PFSK-1 (cell line): Measurements from ENCODE around the gene PIGK.

Source experiments
- POLR2AphosphoS5 ChIP-seq: IDR thresholded peaks from 2 replicates; pipeline ENCODE4 v1.6.1; 2012; ENCODE audit warnings: low read depth, mild to moderate bottlenecking, control low read depth, low read length, moderate library complexity
- REST ChIP-seq, 2 experiments: IDR thresholded peaks; 2 replicates each; pipeline versions ENCODE4 v1.6.1 to v1.8.0; 2011 to 2012; ENCODE audit warnings: low read depth in 2 of 2, low read length in 2 of 2, control low read depth in 1 of 2, inconsistent platforms in 1 of 2, mild to moderate bottlenecking in 1 of 2, moderate library complexity in 1 of 2; ENCODE audit not compliant: insufficient read depth in 1 of 2
- SIN3A ChIP-seq: IDR thresholded peaks from 2 replicates; pipeline ENCODE4 v1.6.1; 2012; ENCODE audit warnings: mild to moderate bottlenecking, low read length, moderate library complexity, borderline replicate concordance; ENCODE audit not compliant: insufficient read depth

DNA sequence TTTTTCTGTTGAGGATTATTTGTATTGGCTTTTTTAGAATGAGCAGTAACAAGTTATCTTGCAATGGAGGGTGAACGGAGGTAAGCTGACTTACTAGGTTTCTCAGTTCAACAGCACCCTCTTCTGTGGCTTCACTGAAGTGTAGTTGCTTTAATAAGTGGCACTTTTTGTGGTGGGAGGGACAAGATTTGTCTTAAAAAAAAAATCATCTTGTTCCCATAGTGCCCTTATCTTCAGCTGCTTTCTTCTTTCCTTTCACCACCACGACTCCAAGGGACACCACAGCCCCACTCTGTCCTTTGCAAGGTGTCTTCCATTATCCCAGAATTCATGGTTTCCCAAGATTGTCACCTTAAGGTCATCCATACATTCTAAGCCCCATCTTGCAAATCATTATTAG, 92.9 kb downstream of the PIGK start:
- TF ChIP-seq POLR2AphosphoS5 (no peak), SIN3A (no peak), REST (IDR thresholded peaks at IDR 0.05; ENCODE audit: insufficient read depth in 1 of 2, low read depth in 2 of 2, low read length in 2 of 2) (no peak)
